Calu3 (cell line): ENCODE data around the gene DCDC2. TPM values are rescaled to one million over a fixed set of nuclear protein-coding genes. Genes with fewer than 3 reads are reported as not detected.

Source experiments
- Bru-seq: library from RNA; stranded (reverse); fragments of 400-500 nt; gene quantifications from one replicate; lab custom pipeline; 2021; lab: Mats Ljungman, UMichigan
- BruChase-seq, 2 experiments: library from RNA; stranded (reverse); fragments of 400-500 nt; gene quantifications; one replicate each; lab custom pipeline; 2021; lab: Mats Ljungman, UMichigan
- BruUV-seq: library from RNA; stranded (reverse); fragments of 400-500 nt; replicated peaks from 2 replicates; lab custom pipeline; 2021; lab: Mats Ljungman, UMichigan
- CTCF ChIA-PET: fragments of 300-600 bp; sonication (Branson Sonifier 250); formaldehyde crosslinking; loops from one replicate; lab custom pipeline; 2022; ENCODE audit warnings: antibody characterized with exemption; lab: Charles Lee
- DNase-seq: peaks from one replicate; pipeline ENCODE4 v3.0.0; 2022
- H3K27ac Mint-ChIP-seq: one replicate; pipeline ENCODE4 v1.8.0; 2022; ENCODE audit warnings: mixed read lengths; ENCODE audit not compliant: unreplicated experiment
- H3K27me3 Mint-ChIP-seq: one replicate; pipeline ENCODE4 v1.8.0; 2022; ENCODE audit warnings: mixed read lengths; ENCODE audit not compliant: unreplicated experiment
- H3K36me3 Mint-ChIP-seq: one replicate; pipeline ENCODE4 v1.8.0; 2022; ENCODE audit warnings: mild to moderate bottlenecking, moderate library complexity, mixed read lengths; ENCODE audit not compliant: insufficient read depth, unreplicated experiment
- H3K4me1 Mint-ChIP-seq: one replicate; pipeline ENCODE4 v1.8.0; 2022; ENCODE audit warnings: mild to moderate bottlenecking, low read depth, mixed read lengths; ENCODE audit not compliant: unreplicated experiment
- H3K4me3 Mint-ChIP-seq: one replicate; pipeline ENCODE4 v1.8.0; 2022; ENCODE audit warnings: mild to moderate bottlenecking, low read depth, moderate library complexity, mixed read lengths; ENCODE audit not compliant: unreplicated experiment
- H3K9me3 Mint-ChIP-seq: one replicate; pipeline ENCODE4 v1.8.0; 2022; ENCODE audit warnings: low read depth, mixed read lengths; ENCODE audit not compliant: unreplicated experiment
- intact Hi-C: fragments of 100-400 bp; cut with micrococcal nuclease; formaldehyde crosslinking; loops from one replicate; pipeline ENCODE4 v1.10.0; 2022; ENCODE audit not compliant: unreplicated experiment
- long read RNA-seq: library from polyadenylated mRNA; stranded (forward); transcript quantifications from one replicate; pipeline ENCODE4 v2.0.0, GENCODE V29; 2022
- total RNA-seq: library from RNA; stranded (reverse); gene quantifications from 2 replicates; pipeline ENCODE4 v1.2.3, GENCODE V29; 2022
- TF ChIP-seq, protein P1 (sequence below): fragments of 200-600 bp; IDR thresholded peaks from one replicate; pipeline ENCODE4 v1.8.0; 2022; ENCODE audit warnings: antibody characterized with exemption; ENCODE audit not compliant: unreplicated experiment

DCDC2 gene
- total RNA-seq (80.4 and 91.8 TPM in 2 replicates), Bru-seq, nascent RNA (percentile 96 among the genes with signal in this experiment), BruChase-seq, experiment 1, labeled RNA remaining after a 6-hour chase (percentile 91 among the genes with signal in this experiment), BruChase-seq, experiment 2, labeled RNA remaining after a 2-hour chase (percentile 91 among the genes with signal in this experiment)
- long read RNA-seq, full-length matches to known transcripts: 78 of 116 reads
- long read RNA-seq, partial matches to known transcripts: 9 of 116 reads
- long read RNA-seq, other reads (novel, unspliced or antisense): 29 of 116 reads

DNA sequence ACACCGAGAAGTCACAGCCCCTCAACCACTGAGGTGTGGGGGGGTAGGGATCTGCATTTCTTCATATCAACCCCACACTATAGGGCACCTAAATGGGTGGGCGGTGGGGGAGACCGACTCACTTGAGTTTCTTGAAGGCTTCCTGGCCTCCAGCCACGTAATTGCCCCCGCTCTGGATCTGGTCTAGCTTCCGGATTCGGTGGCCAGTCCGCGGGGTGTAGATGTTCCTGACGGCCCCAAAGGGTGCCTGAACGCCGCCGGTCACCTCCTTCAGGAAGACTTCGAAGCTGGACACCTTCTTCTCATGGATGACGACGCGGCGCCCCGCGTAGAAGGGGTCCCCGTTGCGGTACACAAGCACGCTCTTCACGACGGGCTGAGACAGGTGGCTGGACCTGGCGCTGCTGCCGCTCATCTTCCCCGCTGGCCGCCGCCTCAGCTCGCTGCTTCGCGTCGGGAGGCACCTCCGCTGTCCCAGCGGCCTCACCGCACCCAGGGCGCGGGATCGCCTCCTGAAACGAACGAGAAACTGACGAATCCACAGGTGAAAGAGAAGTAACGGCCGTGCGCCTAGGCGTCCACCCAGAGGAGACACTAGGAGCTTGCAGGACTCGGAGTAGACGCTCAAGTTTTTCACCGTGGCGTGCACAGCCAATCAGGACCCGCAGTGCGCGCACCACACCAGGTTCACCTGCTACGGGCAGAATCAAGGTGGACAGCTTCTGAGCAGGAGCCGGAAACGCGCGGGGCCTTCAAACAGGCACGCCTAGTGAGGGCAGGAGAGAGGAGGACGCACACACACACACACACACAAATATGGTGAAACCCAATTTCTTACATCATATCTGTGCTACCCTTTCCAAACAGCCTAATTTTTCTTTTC is at the start of gene DCDC2:
DCDC2 (minus strand) TSS at position 724 of the 883 bp plus-strand sequence; CDS start at position 415, 309 bp downstream.
- Mint-ChIP-seq H3K36me3 (peaks cover 58% of the 10 kb centered on the region), H3K4me3 (peak within 1 kb of the TSS; percentile 97), H3K27me3 (no peaks in the 10 kb centered on the region), H3K27ac (peak within 1 kb of the TSS; percentile 98), H3K9me3 (no peaks in the 10 kb centered on the region), H3K4me1 (peaks cover 26% of the 10 kb centered on the region)
- CTCF ChIA-PET: interaction anchor here (0.6 to 3.8 kb wide), 12 partner anchors 8 to 1265 kb away, joined by 3 to 69 read pairs (median 5); no protein-coding TSS in a partner anchor
- TF ChIP-seq, protein P1, sequence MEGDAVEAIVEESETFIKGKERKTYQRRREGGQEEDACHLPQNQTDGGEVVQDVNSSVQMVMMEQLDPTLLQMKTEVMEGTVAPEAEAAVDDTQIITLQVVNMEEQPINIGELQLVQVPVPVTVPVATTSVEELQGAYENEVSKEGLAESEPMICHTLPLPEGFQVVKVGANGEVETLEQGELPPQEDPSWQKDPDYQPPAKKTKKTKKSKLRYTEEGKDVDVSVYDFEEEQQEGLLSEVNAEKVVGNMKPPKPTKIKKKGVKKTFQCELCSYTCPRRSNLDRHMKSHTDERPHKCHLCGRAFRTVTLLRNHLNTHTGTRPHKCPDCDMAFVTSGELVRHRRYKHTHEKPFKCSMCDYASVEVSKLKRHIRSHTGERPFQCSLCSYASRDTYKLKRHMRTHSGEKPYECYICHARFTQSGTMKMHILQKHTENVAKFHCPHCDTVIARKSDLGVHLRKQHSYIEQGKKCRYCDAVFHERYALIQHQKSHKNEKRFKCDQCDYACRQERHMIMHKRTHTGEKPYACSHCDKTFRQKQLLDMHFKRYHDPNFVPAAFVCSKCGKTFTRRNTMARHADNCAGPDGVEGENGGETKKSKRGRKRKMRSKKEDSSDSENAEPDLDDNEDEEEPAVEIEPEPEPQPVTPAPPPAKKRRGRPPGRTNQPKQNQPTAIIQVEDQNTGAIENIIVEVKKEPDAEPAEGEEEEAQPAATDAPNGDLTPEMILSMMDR: no peak
- BruUV-seq: TSS peak; percentile 44
- intact Hi-C loops: loop anchor here (2.0 to 5.0 kb wide), 2 partner anchors 17 to 35 kb away; no protein-coding TSS in a partner anchor
- peak; percentile 99 for DNase-seq

DNA sequence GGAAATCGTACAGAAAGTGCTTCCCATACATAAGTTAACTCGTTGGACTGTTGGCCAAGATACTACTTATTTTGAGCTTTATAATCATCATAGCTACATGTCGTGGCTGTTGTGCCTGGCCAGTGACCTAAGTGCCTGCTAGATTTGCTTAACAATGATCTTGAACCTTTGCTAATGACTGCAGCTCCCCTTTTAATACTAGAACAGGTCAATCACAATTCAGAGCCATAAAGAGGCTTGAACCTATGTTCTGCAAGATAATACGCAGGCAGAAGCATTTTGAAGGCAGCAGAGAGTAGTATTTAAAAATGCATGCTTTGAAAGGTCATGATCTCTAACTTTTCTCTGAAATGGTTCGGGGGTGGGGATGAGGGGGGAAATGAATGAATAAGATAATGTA is 47.4 kb upstream of the DCDC2 start:
- no peak for DNase-seq
- TF ChIP-seq, protein P1: no peak
- CTCF ChIA-PET: interaction anchor here (0.6 to 0.8 kb wide), 3 partner anchors 13 to 130 kb away, joined by 3 to 5 read pairs (median 3); no protein-coding TSS in a partner anchor
- H3K4me3 Mint-ChIP-seq: peak overlapping the region; percentile 12
- intact Hi-C loops: no loop called here
- peaks cover 54% of the 10 kb centered on the region for H3K36me3 Mint-ChIP-seq
- BruUV-seq: no TSS peak
- H3K4me1 Mint-ChIP-seq: peaks cover 22% of the 10 kb centered on the region
- H3K27me3 Mint-ChIP-seq: no peaks in the 10 kb centered on the region
- no peaks in the 10 kb centered on the region for H3K9me3 Mint-ChIP-seq
- H3K27ac Mint-ChIP-seq: no peak overlapping the region

DNA sequence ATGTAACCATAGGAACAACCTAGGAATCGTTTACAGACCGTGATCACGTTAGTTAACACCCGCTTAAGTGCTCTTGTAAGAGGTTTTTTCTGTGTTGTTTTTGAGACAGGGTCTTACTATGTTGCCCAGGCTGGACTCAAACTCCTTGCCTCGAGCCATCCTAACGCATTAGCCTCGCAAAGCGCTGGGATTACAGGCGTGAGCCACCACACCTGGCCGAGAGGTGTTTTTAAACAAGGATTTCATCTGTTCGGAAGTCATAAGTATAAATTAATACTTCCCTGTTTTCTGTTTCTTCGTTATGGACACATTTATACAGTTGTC is 45.6 kb upstream of the DCDC2 start:
- TF ChIP-seq, protein P1: no peak
- Mint-ChIP-seq H3K27me3 (no peaks in the 10 kb centered on the region), H3K4me3 (peak overlapping the region; percentile 97), H3K4me1 (peaks cover 32% of the 10 kb centered on the region), H3K27ac (peak overlapping the region; percentile 85), H3K9me3 (no peaks in the 10 kb centered on the region), H3K36me3 (peaks cover 44% of the 10 kb centered on the region)
- CTCF ChIA-PET: interaction anchor here (1.7 kb wide), 1 partner anchor 120 kb away, joined by 12 read pairs; no protein-coding TSS in a partner anchor
- BruUV-seq: no TSS peak
- no peak for DNase-seq
- intact Hi-C loops: no loop called here
